ENCODE data around the gene STARD3NL. TPM values are rescaled to one million over a fixed set of nuclear protein-coding genes. Genes with fewer than 3 reads are reported as not detected.

STARD3NL gene
- total and polyA plus RNA-seq, 2 donors, result 40.6 to 56.5 TPM

GRCh38 chr7:38190011-38190410 is 12.0 kb downstream of the STARD3NL start:
- DNase-seq (ENCODE audit: extremely low spot score), result no peak
- H3K4me3 ChIP-seq (ENCODE audit: low read depth, low read length), result no peak overlapping the region
- no peaks in the 10 kb centered on the region for H3K36me3 ChIP-seq (ENCODE audit: insufficient read depth)
- H3K4me1 ChIP-seq (ENCODE audit: insufficient read depth), result peaks cover 1% of the 10 kb centered on the region
- no peak overlapping the region for H3K27ac ChIP-seq (ENCODE audit: low read depth)

GRCh38 chr7:38191791-38192190 is 13.7 kb downstream of the STARD3NL start:
- 100% methylated on average over 1 of the region's 1 CpG for WGBS
- no peak for DNase-seq (ENCODE audit: extremely low spot score)
- H3K36me3 ChIP-seq (ENCODE audit: insufficient read depth), result no peaks in the 10 kb centered on the region
- H3K4me3 ChIP-seq (ENCODE audit: low read depth, low read length), result no peak overlapping the region
- H3K4me1 ChIP-seq (ENCODE audit: insufficient read depth), result peaks cover 3% of the 10 kb centered on the region
- no peak overlapping the region for H3K27ac ChIP-seq (ENCODE audit: low read depth)

- Histone ChIP-seq H3K4me1 (ENCODE audit: insufficient read depth) (peaks cover 3% of the 10 kb centered on the region), H3K27ac (ENCODE audit: low read depth) (no peak overlapping the region), H3K4me3 (ENCODE audit: low read depth, low read length) (no peak overlapping the region), H3K36me3 (ENCODE audit: insufficient read depth) (no peaks in the 10 kb centered on the region)
- WGBS, result 97% methylated on average over 2 of the region's 2 CpGs
- DNase-seq (ENCODE audit: extremely low spot score), result no peak
Measured at GRCh38 chr7:38192327-38192726, 14.3 kb downstream of the STARD3NL start.

- no peak for DNase-seq (ENCODE audit: extremely low spot score)
- H3K4me1 ChIP-seq (ENCODE audit: insufficient read depth), result peaks cover 2% of the 10 kb centered on the region
- H3K36me3 ChIP-seq (ENCODE audit: insufficient read depth), result no peaks in the 10 kb centered on the region
- WGBS, result 68% methylated on average over 4 of the region's 4 CpGs
- H3K4me3 ChIP-seq (ENCODE audit: low read depth, low read length), result no peak overlapping the region
- no peak overlapping the region for H3K27ac ChIP-seq (ENCODE audit: low read depth)
Measured at GRCh38 chr7:38195804-38196595, 18.0 kb downstream of the STARD3NL start.

- H3K27ac ChIP-seq (ENCODE audit: low read depth), result no peak overlapping the region
- H3K4me3 ChIP-seq (ENCODE audit: low read depth, low read length), result no peak overlapping the region
- DNase-seq (ENCODE audit: extremely low spot score), result no peak
- H3K36me3 ChIP-seq (ENCODE audit: insufficient read depth), result no peaks in the 10 kb centered on the region
- peaks cover 2% of the 10 kb centered on the region for H3K4me1 ChIP-seq (ENCODE audit: insufficient read depth)
Measured at GRCh38 chr7:38198366-38198765, 20.3 kb downstream of the STARD3NL start.

- Histone ChIP-seq H3K27ac (ENCODE audit: low read depth) (no peak overlapping the region), H3K4me1 (ENCODE audit: insufficient read depth) (peaks cover 2% of the 10 kb centered on the region)
- WGBS, result 42% methylated on average over 2 of the region's 2 CpGs
Measured at GRCh38 chr7:38199154-38199553, 21.1 kb downstream of the STARD3NL start.

GRCh38 chr7:38199782-38200181 is 21.7 kb downstream of the STARD3NL start:
- DNase-seq (ENCODE audit: extremely low spot score), result no peak
- no peaks in the 10 kb centered on the region for H3K36me3 ChIP-seq (ENCODE audit: insufficient read depth)
- H3K27ac ChIP-seq (ENCODE audit: low read depth), result no peak overlapping the region
- H3K4me3 ChIP-seq (ENCODE audit: low read depth, low read length), result no peak overlapping the region
- peaks cover 2% of the 10 kb centered on the region for H3K4me1 ChIP-seq (ENCODE audit: insufficient read depth)
- 49% methylated on average over 2 of the region's 2 CpGs for WGBS

More at GRCh38 chr7:38199154-38199553, 21.1 kb downstream of the STARD3NL start:
- H3K4me3 ChIP-seq (ENCODE audit: low read depth, low read length), result no peak overlapping the region
- no peaks in the 10 kb centered on the region for H3K36me3 ChIP-seq (ENCODE audit: insufficient read depth)
- no peak for DNase-seq (ENCODE audit: extremely low spot score)

GRCh38 chr7:38206071-38206470 is 28.0 kb downstream of the STARD3NL start:
- no peaks in the 10 kb centered on the region for H3K36me3 ChIP-seq (ENCODE audit: insufficient read depth)
- 81% methylated on average over 5 of the region's 5 CpGs for WGBS

GRCh38 chr7:38207843-38208242 is 29.8 kb downstream of the STARD3NL start:
- WGBS, result 59% methylated on average over 1 of the region's 1 CpG
- no peak for DNase-seq (ENCODE audit: extremely low spot score)
- H3K27ac ChIP-seq (ENCODE audit: low read depth), result no peak overlapping the region
- H3K4me3 ChIP-seq (ENCODE audit: low read depth, low read length), result no peak overlapping the region
- H3K4me1 ChIP-seq (ENCODE audit: insufficient read depth), result no peaks in the 10 kb centered on the region
- no peaks in the 10 kb centered on the region for H3K36me3 ChIP-seq (ENCODE audit: insufficient read depth)

More at GRCh38 chr7:38206071-38206470, 28.0 kb downstream of the STARD3NL start:
- Histone ChIP-seq H3K27ac (ENCODE audit: low read depth) (no peak overlapping the region), H3K4me1 (ENCODE audit: insufficient read depth) (no peaks in the 10 kb centered on the region), H3K4me3 (ENCODE audit: low read depth, low read length) (no peak overlapping the region)
- no peak for DNase-seq (ENCODE audit: extremely low spot score)

- WGBS, result 92% methylated on average over 1 of the region's 1 CpG
- no peaks in the 10 kb centered on the region for H3K4me1 ChIP-seq (ENCODE audit: insufficient read depth)
- no peak for DNase-seq (ENCODE audit: extremely low spot score)
- no peak overlapping the region for H3K4me3 ChIP-seq (ENCODE audit: low read depth, low read length)
- H3K36me3 ChIP-seq (ENCODE audit: insufficient read depth), result no peaks in the 10 kb centered on the region
- H3K27ac ChIP-seq (ENCODE audit: low read depth), result no peak overlapping the region
Measured at GRCh38 chr7:38211486-38211885, 33.4 kb downstream of the STARD3NL start.

GRCh38 chr7:38211940-38212339 is 33.9 kb downstream of the STARD3NL start:
- no peak overlapping the region for H3K27ac ChIP-seq (ENCODE audit: low read depth)
- 61% methylated on average over 3 of the region's 3 CpGs for WGBS

GRCh38 chr7:38215115-38215514 is 37.1 kb downstream of the STARD3NL start:
- Histone ChIP-seq H3K4me3 (ENCODE audit: low read depth, low read length) (no peak overlapping the region), H3K4me1 (ENCODE audit: insufficient read depth) (no peaks in the 10 kb centered on the region), H3K36me3 (ENCODE audit: insufficient read depth) (no peaks in the 10 kb centered on the region), H3K27ac (ENCODE audit: low read depth) (no peak overlapping the region)
- DNase-seq (ENCODE audit: extremely low spot score), result no peak
- WGBS, result 53% methylated on average over 1 of the region's 1 CpG

More at GRCh38 chr7:38211940-38212339, 33.9 kb downstream of the STARD3NL start:
- no peak for DNase-seq (ENCODE audit: extremely low spot score)
- no peaks in the 10 kb centered on the region for H3K4me1 ChIP-seq (ENCODE audit: insufficient read depth)
- H3K36me3 ChIP-seq (ENCODE audit: insufficient read depth), result no peaks in the 10 kb centered on the region
- H3K4me3 ChIP-seq (ENCODE audit: low read depth, low read length), result no peak overlapping the region

- no peak overlapping the region for H3K27ac ChIP-seq (ENCODE audit: low read depth)
- WGBS, result 14% methylated on average over 5 of the region's 5 CpGs
- H3K4me3 ChIP-seq (ENCODE audit: low read depth, low read length), result no peak overlapping the region
- no peaks in the 10 kb centered on the region for H3K4me1 ChIP-seq (ENCODE audit: insufficient read depth)
- H3K36me3 ChIP-seq (ENCODE audit: insufficient read depth), result no peaks in the 10 kb centered on the region
- DNase-seq (ENCODE audit: extremely low spot score), result peak; percentile 40
Measured at GRCh38 chr7:38215735-38216670, 38.0 kb downstream of the STARD3NL start.

GRCh38 chr7:38217672-38218071 is 39.6 kb downstream of the STARD3NL start:
- no peak for DNase-seq (ENCODE audit: extremely low spot score)
- Histone ChIP-seq H3K4me1 (ENCODE audit: insufficient read depth) (no peaks in the 10 kb centered on the region), H3K36me3 (ENCODE audit: insufficient read depth) (no peaks in the 10 kb centered on the region), H3K4me3 (ENCODE audit: low read depth, low read length) (no peak overlapping the region), H3K27ac (ENCODE audit: low read depth) (no peak overlapping the region)
- WGBS, result 90% methylated on average over 2 of the region's 2 CpGs
